Sigmoid colon (tissue), 4 donors: ENCODE results near the gene HDLBP.

Experiments
- CTCF ChIP-seq, 4 experiments: fragments of 450-650 bp in 3 of 4; fragments of 200-600 bp in 1 of 4; IDR thresholded peaks; one replicate each; pipeline ENCODE4 v1.5.1; 2016 to 2019; ENCODE audit warnings: antibody characterized with exemption in 4 of 4, mild to moderate bottlenecking in 3 of 4, moderate library complexity in 2 of 4
- POLR2AphosphoS5 ChIP-seq, 4 donors: sonication (generic); formaldehyde crosslinking; IDR thresholded peaks; one replicate each; pipeline ENCODE4 v1.6.1; 2017; ENCODE audit warnings: antibody characterized with exemption in 4 of 4

GRCh38 chr2:241355983-241356870 is 40.8 kb upstream of the HDLBP start, which contains the start of gene FARP2:
- TF ChIP-seq CTCF (IDR thresholded peaks at IDR 0.05) (no peak), POLR2AphosphoS5 (IDR thresholded peaks at IDR 0.05) (peak; percentile 57 to 86 (median 80))
